WTC11 (cell line): ENCODE data around the gene SP100. TPM values are rescaled to one million over a fixed set of nuclear protein-coding genes. Genes with fewer than 3 reads are reported as not detected.
A peak's percentile ranks its signal among the peaks of the same experiment; 100 is the strongest.

ENCODE experiments used
- ATAC-seq: fragments of 200-7000 bp; cut with Tn5 transposase; 2 replicates; pipeline ENCODE4 v1.10.0; 2021; ENCODE audit warnings: mild to moderate bottlenecking, moderate library complexity
- CTCF ChIA-PET: fragments of 300-600 bp; sonication (Branson Sonifier 250); formaldehyde crosslinking; loops from one replicate; lab custom pipeline; 2021; ENCODE audit warnings: antibody characterized with exemption; lab: Charles Lee
- POLR2A ChIA-PET: fragments of 350-600 bp; sonication (Branson Sonifier 250); formaldehyde crosslinking; loops from one replicate; lab custom pipeline; 2021; ENCODE audit warnings: antibody characterized with exemption; lab: Charles Lee
- DNase-seq: peaks from one replicate; pipeline ENCODE4 v3.0.0; 2021; ENCODE audit warnings: low spot score
- H3K27ac Mint-ChIP-seq: 2 replicates; pipeline ENCODE4 v1.8.0; 2021; ENCODE audit warnings: mixed read lengths
- H3K27me3 Mint-ChIP-seq: 2 replicates; pipeline ENCODE4 v1.8.0; 2021; ENCODE audit warnings: low read depth, mild to moderate bottlenecking, moderate library complexity, mixed read lengths
- H3K36me3 Mint-ChIP-seq: 2 replicates; pipeline ENCODE4 v1.8.0; 2021; ENCODE audit warnings: mixed read lengths
- H3K4me1 Mint-ChIP-seq: 2 replicates; pipeline ENCODE4 v1.8.0; 2022; ENCODE audit warnings: mixed read lengths
- H3K4me3 Mint-ChIP-seq: 2 replicates; pipeline ENCODE4 v1.8.0; 2021; ENCODE audit warnings: mild to moderate bottlenecking, moderate library complexity, mixed read lengths
- H3K9me3 Mint-ChIP-seq: 2 replicates; pipeline ENCODE4 v1.8.0; 2021; ENCODE audit warnings: mixed read lengths
- ATF1 ChIP-seq: sonication (generic); formaldehyde crosslinking; IDR thresholded peaks from 2 replicates; pipeline ENCODE4 v1.8.1; 2023; ENCODE audit warnings: mild to moderate bottlenecking, moderate library complexity, missing genetic modification reagents
- CDX4 ChIP-seq: fragments of 250-450 bp; sonication (Bioruptor Pico); IDR thresholded peaks from 2 replicates; pipeline ENCODE4 v1.9.0; 2021; ENCODE audit warnings: moderate library complexity, mild to moderate bottlenecking, inconsistent platforms, borderline replicate concordance
- E2F1 ChIP-seq: sonication (generic); formaldehyde crosslinking; IDR thresholded peaks from 2 replicates; pipeline ENCODE4 v1.8.0; 2022; ENCODE audit warnings: mild to moderate bottlenecking, missing genetic modification reagents
- FOXJ3 ChIP-seq: sonication (generic); formaldehyde crosslinking; IDR thresholded peaks from 2 replicates; pipeline ENCODE4 v1.9.0; 2021; ENCODE audit warnings: missing genetic modification reagents, mild to moderate bottlenecking, borderline replicate concordance
- FOXP1 ChIP-seq: sonication (generic); formaldehyde crosslinking; IDR thresholded peaks from 2 replicates; pipeline ENCODE4 v1.8.0; 2022; ENCODE audit warnings: missing genetic modification reagents, mild to moderate bottlenecking, moderate library complexity, borderline replicate concordance
- GABPB1 ChIP-seq: sonication (generic); formaldehyde crosslinking; IDR thresholded peaks from 2 replicates; pipeline ENCODE4 v1.8.1; 2023; ENCODE audit warnings: mild to moderate bottlenecking, missing genetic modification reagents
- HMGA2 ChIP-seq: fragments of 250-450 bp; sonication (Bioruptor Pico); IDR thresholded peaks from 2 replicates; pipeline ENCODE4 v1.4.0; 2021; ENCODE audit warnings: mild to moderate bottlenecking, moderate library complexity
- JUN ChIP-seq: sonication (generic); formaldehyde crosslinking; IDR thresholded peaks from 2 replicates; pipeline ENCODE4 v1.8.0; 2023; ENCODE audit warnings: mild to moderate bottlenecking, missing genetic modification reagents
- MAX ChIP-seq: sonication (generic); formaldehyde crosslinking; IDR thresholded peaks from 2 replicates; pipeline ENCODE4 v1.8.0; 2022; ENCODE audit warnings: mild to moderate bottlenecking, missing genetic modification reagents
- NFE2L1 ChIP-seq: sonication (generic); formaldehyde crosslinking; IDR thresholded peaks from 2 replicates; pipeline ENCODE4 v1.8.1; 2023; ENCODE audit warnings: missing genetic modification reagents
- NFYB ChIP-seq: sonication (generic); formaldehyde crosslinking; conservative IDR thresholded peaks from 2 replicates; pipeline ENCODE4 v1.8.0; 2022; ENCODE audit warnings: low read depth, missing genetic modification reagents
- OVOL2 ChIP-seq: fragments of 250-450 bp; sonication (Bioruptor Pico); IDR thresholded peaks from 2 replicates; pipeline ENCODE4 v1.9.0; 2021; ENCODE audit warnings: mild to moderate bottlenecking, borderline replicate concordance
- TEAD1 ChIP-seq: sonication (generic); formaldehyde crosslinking; IDR thresholded peaks from 2 replicates; pipeline ENCODE4 v1.8.0; 2022; ENCODE audit warnings: mild to moderate bottlenecking, missing genetic modification reagents
- ZNF263 ChIP-seq: sonication (generic); formaldehyde crosslinking; IDR thresholded peaks from 2 replicates; pipeline ENCODE4 v1.8.1; 2022; ENCODE audit warnings: low read depth, mild to moderate bottlenecking, moderate library complexity, missing genetic modification reagents
- ZNF281 ChIP-seq: sonication (generic); formaldehyde crosslinking; IDR thresholded peaks from 2 replicates; pipeline ENCODE4 v1.8.0; 2023; ENCODE audit warnings: mild to moderate bottlenecking, missing genetic modification reagents
- total RNA-seq: library from RNA; stranded (reverse); gene quantifications from 3 replicates; pipeline ENCODE4 v1.2.3, GENCODE V29; 2021
- TF ChIP-seq, protein P1 (sequence below): sonication (generic); formaldehyde crosslinking; IDR thresholded peaks from 2 replicates; pipeline ENCODE4 v1.8.0; 2023; ENCODE audit warnings: missing genetic modification reagents
- TF ChIP-seq, protein P2 (sequence below): sonication (generic); formaldehyde crosslinking; IDR thresholded peaks from 2 replicates; pipeline ENCODE4 v1.8.0; 2022; ENCODE audit warnings: missing genetic modification reagents
- TF ChIP-seq, protein P3 (sequence below): sonication (generic); formaldehyde crosslinking; IDR thresholded peaks from 2 replicates; pipeline ENCODE4 v1.8.0; 2023; ENCODE audit warnings: missing genetic modification reagents, mild to moderate bottlenecking, borderline replicate concordance
- TF ChIP-seq, protein P4 (sequence below): sonication (generic); formaldehyde crosslinking; IDR thresholded peaks from 2 replicates; pipeline ENCODE4 v1.8.1; 2023; ENCODE audit warnings: mild to moderate bottlenecking, missing genetic modification reagents

The SP100 gene
- total RNA-seq, 1 experiment from 2014 or later, result 1.3 TPM

DNA sequence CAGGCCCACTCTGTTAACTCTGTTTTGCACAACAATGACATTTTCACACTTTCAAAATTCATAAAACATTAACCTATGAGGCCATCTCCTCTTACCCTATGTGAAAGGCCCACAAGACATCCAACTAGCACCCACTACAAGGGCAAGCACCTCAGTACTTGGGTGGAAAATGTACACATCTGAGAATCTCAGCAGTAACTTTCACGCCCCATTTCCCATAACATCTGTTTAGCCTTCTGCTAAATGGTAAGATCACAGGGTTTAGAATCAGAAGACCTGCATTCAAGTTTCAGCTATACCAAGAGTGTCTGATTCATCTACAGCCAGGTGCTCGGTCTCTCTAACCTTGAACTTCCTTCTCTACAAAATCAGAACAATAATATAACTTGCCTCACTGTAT lies 89.2 kb downstream of the SP100 start:
- DNase-seq, result no peak
- POLR2A ChIA-PET, result no interaction called here
- TF ChIP-seq ATF1 (CRISPR knock-in tag), result no peak
- TF ChIP-seq, protein P1, sequence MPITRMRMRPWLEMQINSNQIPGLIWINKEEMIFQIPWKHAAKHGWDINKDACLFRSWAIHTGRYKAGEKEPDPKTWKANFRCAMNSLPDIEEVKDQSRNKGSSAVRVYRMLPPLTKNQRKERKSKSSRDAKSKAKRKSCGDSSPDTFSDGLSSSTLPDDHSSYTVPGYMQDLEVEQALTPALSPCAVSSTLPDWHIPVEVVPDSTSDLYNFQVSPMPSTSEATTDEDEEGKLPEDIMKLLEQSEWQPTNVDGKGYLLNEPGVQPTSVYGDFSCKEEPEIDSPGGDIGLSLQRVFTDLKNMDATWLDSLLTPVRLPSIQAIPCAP, result no peak
- no peak for TF ChIP-seq HMGA2
- TF ChIP-seq MAX, result no peak
- no peak for TF ChIP-seq NFE2L1
- TF ChIP-seq NFYB, result no peak
- TF ChIP-seq ZNF263, result no peak
- TF ChIP-seq FOXJ3, result no peak
- no peak for TF ChIP-seq JUN
- TF ChIP-seq TEAD1 (CRISPR knock-in tag), result no peak
- TF ChIP-seq ZNF281 (CRISPR knock-in tag), result no peak
- Mint-ChIP-seq H3K27ac (no peak overlapping the region), H3K27me3 (no peaks in the 10 kb centered on the region), H3K4me1 (peaks cover 26% of the 10 kb centered on the region), H3K9me3 (peaks cover 15% of the 10 kb centered on the region), H3K36me3 (no peaks in the 10 kb centered on the region), H3K4me3 (no peak overlapping the region)
- no peak for ATAC-seq
- CTCF ChIA-PET, result no interaction called here

DNA sequence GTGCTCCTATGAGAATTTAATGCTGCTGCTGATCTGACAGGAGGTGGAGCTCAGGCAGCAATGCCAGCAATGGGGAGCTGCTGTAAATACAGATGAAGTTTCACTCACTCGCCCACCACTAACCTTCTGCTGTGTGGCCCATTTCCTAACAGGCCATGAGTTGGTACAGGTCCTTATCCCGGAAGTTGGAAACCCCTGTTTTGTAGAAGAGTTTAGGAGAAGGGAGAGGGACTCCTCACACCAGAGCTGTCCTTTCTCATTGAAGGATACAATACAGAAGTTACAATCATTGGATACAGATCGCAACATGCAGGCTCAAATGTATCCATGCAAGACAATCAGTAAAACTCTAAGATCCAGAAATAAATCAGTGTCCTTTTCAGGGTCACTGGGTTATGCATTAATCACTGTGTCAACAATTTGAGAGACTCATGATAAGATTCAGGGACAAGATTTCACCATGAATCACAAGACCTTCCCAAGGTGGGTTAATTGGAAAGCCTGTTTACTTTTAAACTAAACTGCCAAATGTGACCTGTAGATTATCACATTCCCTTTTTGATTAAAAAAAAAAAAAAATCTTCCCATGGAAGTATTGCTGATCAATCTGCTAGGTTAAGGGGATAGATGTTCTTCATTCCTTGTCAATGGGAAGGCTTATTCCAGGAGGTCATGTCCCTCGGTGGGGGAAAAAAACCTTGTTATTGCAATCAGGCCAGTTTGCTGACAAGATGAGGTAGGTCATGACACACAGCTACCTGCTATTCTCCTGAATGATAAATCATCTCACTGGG lies 97.2 kb downstream of the SP100 start:
- CTCF ChIA-PET, result no interaction called here
- Mint-ChIP-seq H3K4me3 (no peak overlapping the region), H3K27ac (no peak overlapping the region)

More for the DNA sequence above, 97.2 kb downstream of the SP100 start:
- POLR2A ChIA-PET, result no interaction called here
- TF ChIP-seq, protein P2, sequence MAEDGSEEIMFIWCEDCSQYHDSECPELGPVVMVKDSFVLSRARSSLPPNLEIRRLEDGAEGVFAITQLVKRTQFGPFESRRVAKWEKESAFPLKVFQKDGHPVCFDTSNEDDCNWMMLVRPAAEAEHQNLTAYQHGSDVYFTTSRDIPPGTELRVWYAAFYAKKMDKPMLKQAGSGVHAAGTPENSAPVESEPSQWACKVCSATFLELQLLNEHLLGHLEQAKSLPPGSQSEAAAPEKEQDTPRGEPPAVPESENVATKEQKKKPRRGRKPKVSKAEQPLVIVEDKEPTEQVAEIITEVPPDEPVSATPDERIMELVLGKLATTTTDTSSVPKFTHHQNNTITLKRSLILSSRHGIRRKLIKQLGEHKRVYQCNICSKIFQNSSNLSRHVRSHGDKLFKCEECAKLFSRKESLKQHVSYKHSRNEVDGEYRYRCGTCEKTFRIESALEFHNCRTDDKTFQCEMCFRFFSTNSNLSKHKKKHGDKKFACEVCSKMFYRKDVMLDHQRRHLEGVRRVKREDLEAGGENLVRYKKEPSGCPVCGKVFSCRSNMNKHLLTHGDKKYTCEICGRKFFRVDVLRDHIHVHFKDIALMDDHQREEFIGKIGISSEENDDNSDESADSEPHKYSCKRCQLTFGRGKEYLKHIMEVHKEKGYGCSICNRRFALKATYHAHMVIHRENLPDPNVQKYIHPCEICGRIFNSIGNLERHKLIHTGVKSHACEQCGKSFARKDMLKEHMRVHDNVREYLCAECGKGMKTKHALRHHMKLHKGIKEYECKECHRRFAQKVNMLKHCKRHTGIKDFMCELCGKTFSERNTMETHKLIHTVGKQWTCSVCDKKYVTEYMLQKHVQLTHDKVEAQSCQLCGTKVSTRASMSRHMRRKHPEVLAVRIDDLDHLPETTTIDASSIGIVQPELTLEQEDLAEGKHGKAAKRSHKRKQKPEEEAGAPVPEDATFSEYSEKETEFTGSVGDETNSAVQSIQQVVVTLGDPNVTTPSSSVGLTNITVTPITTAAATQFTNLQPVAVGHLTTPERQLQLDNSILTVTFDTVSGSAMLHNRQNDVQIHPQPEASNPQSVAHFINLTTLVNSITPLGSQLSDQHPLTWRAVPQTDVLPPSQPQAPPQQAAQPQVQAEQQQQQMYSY (CRISPR knock-in tag), result no peak
- TF ChIP-seq, protein P3, sequence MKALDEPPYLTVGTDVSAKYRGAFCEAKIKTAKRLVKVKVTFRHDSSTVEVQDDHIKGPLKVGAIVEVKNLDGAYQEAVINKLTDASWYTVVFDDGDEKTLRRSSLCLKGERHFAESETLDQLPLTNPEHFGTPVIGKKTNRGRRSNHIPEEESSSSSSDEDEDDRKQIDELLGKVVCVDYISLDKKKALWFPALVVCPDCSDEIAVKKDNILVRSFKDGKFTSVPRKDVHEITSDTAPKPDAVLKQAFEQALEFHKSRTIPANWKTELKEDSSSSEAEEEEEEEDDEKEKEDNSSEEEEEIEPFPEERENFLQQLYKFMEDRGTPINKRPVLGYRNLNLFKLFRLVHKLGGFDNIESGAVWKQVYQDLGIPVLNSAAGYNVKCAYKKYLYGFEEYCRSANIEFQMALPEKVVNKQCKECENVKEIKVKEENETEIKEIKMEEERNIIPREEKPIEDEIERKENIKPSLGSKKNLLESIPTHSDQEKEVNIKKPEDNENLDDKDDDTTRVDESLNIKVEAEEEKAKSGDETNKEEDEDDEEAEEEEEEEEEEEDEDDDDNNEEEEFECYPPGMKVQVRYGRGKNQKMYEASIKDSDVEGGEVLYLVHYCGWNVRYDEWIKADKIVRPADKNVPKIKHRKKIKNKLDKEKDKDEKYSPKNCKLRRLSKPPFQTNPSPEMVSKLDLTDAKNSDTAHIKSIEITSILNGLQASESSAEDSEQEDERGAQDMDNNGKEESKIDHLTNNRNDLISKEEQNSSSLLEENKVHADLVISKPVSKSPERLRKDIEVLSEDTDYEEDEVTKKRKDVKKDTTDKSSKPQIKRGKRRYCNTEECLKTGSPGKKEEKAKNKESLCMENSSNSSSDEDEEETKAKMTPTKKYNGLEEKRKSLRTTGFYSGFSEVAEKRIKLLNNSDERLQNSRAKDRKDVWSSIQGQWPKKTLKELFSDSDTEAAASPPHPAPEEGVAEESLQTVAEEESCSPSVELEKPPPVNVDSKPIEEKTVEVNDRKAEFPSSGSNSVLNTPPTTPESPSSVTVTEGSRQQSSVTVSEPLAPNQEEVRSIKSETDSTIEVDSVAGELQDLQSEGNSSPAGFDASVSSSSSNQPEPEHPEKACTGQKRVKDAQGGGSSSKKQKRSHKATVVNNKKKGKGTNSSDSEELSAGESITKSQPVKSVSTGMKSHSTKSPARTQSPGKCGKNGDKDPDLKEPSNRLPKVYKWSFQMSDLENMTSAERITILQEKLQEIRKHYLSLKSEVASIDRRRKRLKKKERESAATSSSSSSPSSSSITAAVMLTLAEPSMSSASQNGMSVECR, result no peak
- TF ChIP-seq, protein P4, sequence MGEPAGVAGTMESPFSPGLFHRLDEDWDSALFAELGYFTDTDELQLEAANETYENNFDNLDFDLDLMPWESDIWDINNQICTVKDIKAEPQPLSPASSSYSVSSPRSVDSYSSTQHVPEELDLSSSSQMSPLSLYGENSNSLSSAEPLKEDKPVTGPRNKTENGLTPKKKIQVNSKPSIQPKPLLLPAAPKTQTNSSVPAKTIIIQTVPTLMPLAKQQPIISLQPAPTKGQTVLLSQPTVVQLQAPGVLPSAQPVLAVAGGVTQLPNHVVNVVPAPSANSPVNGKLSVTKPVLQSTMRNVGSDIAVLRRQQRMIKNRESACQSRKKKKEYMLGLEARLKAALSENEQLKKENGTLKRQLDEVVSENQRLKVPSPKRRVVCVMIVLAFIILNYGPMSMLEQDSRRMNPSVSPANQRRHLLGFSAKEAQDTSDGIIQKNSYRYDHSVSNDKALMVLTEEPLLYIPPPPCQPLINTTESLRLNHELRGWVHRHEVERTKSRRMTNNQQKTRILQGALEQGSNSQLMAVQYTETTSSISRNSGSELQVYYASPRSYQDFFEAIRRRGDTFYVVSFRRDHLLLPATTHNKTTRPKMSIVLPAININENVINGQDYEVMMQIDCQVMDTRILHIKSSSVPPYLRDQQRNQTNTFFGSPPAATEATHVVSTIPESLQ (CRISPR knock-in tag), result no peak
- TF ChIP-seq OVOL2 (CRISPR knock-in tag) (no peak), E2F1 (CRISPR knock-in tag) (no peak), CDX4 (CRISPR knock-in tag) (no peak), GABPB1 (CRISPR knock-in tag) (peak; percentile 29; the same call in 1 of the 2 replicates), FOXP1 (CRISPR knock-in tag) (no peak)
- H3K27me3 Mint-ChIP-seq, result no peaks in the 10 kb centered on the region
- H3K36me3 Mint-ChIP-seq, result no peaks in the 10 kb centered on the region
- DNase-seq (no peak), ATAC-seq (no peak)
- H3K4me1 Mint-ChIP-seq, result no peaks in the 10 kb centered on the region
- no peaks in the 10 kb centered on the region for H3K9me3 Mint-ChIP-seq
